NOMO-1 (cell line): ENCODE results near the gene ADAMTSL3.

ENCODE experiments used
- DNase-seq, 2 experiments: peaks; one replicate each; lab custom pipeline; 2025; ENCODE audit not compliant: unreplicated experiment in 2 of 2; lab: John Stamatoyannopoulos, UW

The ADAMTSL3 gene

GRCh38 chr15:83866692-83867091 is 212.8 kb downstream of the ADAMTSL3 start:
- DNase-seq: no peak

DNA sequence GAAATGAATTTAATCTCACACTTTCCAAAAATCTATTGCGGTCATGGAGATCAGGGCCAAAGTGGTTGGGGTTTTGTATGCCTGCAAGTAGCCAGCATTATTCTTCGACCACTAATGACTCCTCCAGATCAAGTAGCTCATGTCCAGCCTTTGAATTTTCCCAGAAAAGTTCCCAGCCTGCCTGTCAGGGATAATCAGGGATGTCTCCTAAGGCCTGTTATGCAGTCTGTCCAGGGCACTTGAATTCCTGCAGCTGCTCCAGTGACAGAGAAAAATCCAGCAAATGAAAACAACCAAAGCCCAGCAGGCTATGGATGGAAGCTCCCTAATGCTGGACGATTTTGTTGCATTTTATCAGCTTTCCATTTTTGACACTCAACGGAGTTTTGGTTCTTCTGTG is 215.4 kb downstream of the ADAMTSL3 start:
- DNase-seq: no peak

DNA sequence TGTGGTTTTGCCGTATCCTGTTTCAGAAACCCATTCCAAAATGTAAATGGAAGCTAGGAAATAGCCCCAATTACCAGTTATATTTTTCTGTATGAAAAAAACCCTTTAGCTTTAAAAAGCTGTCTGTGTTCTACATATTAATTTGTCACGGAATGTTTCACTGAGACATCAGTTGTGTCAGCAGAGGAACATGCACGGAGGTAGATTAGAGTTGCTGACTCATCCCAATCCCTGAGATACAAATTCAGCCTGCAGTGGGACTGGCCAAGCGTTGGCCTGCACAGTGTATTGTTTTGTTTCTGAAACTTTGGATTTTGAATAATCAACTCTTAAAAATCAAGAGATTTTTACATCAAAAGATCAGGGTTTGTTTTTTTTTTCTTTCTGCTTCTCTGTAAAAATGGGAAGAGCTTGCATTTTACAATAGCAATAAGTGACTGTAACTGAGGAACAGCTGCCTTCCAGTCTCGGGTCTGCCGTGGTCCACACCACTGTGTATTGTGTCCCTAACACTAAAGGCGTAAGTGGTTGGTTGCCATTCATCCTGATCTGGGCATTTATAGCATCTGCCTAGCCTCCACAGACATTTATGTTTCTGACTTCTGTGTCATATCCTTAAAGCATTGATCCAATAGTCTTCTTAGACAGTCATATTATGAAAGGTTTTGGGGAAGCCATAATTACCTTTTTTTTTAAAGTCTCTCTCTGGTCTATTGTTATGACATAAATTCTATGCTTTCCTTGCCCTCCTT is 218.1 kb downstream of the ADAMTSL3 start:
- no peak for DNase-seq

- no peak for DNase-seq
Observed at GRCh38 chr15:83873966-83874365, 220.0 kb downstream of the ADAMTSL3 start.

DNA sequence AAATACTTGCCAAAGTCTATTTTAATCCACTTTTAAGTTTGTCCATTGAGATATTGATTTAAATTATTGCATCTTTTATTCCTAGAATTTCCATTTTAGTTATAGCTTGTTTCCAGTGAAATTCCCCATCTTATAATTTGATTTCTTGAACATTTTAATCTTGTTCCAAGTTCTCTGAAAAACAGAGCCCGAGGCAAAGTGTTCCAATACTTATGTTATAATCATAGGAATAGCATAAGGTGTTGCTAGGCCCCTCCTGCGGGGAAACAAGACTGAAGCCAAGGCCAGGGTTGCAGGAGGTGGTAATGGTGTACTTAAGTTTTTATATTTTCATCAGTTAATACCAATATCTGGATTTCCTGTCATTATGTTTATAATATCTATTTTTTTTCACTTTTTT is 226.6 kb downstream of the ADAMTSL3 start:
- no peak for DNase-seq

DNA sequence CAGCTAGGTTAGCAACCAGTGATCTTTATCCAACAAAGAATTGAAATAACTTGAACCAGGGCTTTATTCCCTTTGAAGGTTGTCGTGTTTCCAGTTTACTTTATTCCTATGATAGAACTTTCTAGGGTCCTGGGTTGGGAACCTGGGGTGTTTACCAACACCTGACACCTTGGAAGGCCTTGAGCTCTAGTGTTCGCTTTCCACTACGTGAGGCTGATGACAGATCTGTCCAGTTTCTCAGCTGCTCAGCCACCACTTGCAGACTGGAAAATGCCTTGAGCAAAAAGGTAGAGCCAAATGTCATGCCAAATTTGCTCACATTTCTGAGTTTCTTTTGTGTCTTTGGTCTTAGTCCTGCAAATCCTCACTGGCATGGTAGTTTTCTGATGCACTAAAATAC is 227.2 kb downstream of the ADAMTSL3 start:
- DNase-seq: no peak

- no peak for DNase-seq
Observed at GRCh38 chr15:83886321-83886720, 232.4 kb downstream of the ADAMTSL3 start.

DNA sequence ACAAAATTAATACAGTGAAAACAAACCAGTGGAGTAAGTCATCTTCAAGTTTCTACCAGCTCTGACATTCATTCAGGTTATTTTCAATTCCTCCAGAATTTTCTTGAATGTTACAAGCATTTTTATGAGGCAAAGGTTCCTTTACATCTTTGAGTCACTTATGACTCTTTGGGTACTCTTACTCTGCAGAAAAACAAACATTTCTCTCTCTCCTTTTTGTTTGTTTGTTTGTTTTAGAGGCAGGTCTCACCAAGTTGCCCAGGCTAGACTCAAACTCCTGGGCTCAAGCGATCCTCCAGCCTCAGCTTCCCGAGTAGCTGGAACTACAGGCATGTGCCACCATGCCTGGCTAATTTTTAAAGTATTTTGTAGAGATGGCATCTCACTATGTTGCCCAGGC is 233.5 kb downstream of the ADAMTSL3 start:
- no peak for DNase-seq

GRCh38 chr15:83887961-83888360 is 234.0 kb downstream of the ADAMTSL3 start:
- no peak for DNase-seq

DNA sequence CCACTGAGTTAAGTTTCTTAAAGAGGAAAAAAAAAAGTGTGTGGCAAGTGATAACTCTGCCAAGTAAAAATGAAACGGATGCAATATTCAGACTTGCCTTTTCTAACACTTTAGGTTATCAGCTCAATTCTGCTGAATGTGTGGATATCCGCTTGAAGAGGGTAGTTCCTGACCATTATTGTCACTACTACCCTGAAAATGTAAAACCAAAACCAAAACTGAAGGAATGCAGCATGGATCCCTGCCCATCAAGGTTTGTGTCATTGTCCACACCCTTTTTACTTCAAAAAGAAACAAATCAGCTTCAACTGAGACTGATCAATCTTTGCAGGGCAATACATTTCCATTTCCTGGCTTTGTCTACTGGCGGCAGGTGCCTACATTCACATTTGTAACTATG is 236.1 kb downstream of the ADAMTSL3 start:
- no peak for DNase-seq

- DNase-seq: no peak
Observed at GRCh38 chr15:83890587-83890986, 236.7 kb downstream of the ADAMTSL3 start.

- DNase-seq: no peak
Observed at GRCh38 chr15:83892498-83892897, 238.6 kb downstream of the ADAMTSL3 start.

DNA sequence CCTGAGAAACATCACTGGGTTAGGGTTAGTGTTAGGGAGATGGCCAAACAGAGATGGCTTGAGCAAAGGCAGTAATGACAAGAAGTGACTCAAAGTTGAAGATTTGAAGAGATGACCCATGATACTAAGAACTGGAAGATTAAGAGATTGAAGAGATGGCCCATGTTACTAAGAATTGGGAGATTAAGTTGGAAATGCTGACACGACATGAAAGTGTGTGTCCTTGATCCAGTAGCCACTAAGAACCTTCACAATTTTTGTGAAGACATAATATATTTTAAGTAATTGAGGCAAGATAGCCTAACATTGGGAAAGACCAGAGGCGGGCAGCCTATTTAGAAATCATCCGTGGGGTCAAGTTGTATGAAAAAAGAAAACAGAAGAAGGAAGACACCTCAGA is 239.4 kb downstream of the ADAMTSL3 start:
- DNase-seq: no peak

DNA sequence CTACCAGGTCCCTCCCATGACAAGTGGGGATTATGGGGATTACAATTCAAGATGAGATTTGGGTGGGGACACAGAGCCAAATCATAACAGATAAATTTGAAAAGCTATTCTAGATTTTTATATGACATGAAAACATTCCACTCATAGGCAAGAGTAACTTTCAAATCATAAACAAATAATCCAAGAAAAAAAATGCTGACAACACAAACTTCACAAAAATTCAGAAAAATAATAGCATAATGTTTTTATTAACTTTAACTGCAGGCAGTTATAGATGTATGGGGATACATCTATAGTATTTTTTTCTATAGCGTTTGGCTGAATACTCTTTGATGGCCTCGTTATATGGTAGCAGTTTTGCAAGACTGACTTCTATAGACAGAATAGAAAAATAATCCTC is 243.1 kb downstream of the ADAMTSL3 start:
- no peak for DNase-seq

DNA sequence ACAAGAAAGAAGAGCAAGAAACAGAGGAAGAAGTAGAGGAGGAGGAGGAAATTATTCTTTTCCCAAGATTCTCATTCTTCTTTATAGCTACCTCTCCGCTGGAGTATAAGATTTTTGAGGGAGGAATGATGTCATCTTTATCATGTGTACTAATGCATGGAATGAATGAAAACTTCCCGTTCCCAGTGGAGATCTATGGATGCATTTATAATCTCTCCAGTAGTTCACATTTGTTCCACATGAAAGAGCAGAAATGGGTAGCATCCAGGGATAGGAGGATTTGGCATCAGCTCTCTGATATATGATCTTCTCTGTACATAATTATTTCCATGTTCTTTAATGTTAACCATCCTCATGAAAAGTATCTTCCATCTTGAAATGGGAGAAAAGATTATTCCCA is 244.4 kb downstream of the ADAMTSL3 start:
- no peak for DNase-seq

GRCh38 chr15:83899670-83900069 is 245.7 kb downstream of the ADAMTSL3 start:
- no peak for DNase-seq

DNA sequence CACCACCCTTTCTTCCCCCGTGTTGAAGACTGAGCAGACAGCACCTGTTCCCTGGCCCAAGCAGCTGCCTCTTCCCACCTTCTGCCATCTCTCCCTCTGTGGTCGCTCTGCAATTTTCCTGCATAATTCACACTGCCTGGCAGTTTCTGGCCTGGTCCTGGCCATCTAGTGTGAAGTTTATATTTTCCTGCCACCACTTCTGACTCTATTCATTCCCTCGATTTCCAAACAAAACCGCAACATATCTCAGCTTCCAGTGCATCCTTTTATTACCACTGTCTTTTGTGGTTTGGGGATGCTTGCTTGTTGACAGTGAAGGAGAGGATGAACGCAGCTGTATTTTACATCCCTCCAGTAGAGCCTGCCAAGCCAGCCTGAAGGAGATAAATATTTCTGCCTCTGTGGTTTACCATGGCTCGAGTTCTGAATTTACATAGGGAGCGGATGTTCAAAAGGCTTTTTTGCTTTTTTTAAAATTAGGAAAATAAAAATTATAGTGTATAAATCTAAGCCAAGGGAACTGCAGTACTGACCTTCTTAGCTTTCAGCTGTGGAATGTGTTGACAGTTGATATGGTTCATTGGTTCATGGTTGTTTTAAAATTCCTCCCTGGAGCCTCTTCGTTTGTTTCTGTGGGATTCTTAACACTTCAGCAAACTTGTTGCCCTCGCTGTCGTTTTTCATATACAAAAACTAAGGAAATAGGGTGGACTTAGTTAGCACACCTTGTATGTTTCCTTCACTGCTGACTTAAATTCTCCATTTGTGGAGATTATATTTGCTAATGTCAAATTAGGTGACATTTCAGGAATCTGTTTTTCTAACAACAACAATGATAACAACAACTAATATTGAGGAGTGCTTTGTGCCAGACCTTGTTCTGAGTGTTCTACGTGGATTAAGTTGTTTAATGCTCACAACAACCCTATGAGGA is 250.5 kb downstream of the ADAMTSL3 start:
- DNase-seq: no peak

DNA sequence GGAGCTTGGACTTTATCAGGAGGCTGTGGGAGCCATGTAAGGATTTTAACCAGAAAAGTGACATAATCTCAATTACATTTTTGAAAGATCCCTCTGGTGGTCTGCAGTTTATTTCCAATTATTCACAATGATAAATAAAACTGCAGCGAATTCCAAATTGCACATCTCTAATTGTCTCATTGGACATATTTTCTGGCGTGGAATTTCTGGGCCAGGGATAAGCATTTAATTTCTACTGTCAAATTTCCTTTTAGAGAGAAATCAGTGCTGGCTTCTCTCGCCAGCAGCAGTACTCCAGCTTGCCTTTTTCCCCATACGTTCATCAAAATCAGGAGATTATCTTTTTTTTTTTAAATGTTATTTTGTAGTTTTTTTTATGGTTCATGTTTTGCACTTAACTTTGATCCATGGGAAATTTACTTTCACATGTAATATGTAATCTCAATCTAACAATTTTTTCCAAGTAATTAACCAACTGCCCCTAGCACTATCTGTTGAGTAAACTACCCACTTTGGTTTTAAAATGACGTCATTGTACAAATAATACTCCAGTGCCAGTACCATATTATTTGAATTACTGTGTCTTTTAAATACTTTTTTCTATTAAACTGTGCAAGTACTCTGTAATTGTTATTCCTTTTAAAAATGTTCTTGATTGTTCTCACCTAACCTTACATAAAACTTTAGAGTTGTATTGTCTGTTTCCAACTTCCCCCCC is 251.8 kb downstream of the ADAMTSL3 start:
- DNase-seq: no peak

DNA sequence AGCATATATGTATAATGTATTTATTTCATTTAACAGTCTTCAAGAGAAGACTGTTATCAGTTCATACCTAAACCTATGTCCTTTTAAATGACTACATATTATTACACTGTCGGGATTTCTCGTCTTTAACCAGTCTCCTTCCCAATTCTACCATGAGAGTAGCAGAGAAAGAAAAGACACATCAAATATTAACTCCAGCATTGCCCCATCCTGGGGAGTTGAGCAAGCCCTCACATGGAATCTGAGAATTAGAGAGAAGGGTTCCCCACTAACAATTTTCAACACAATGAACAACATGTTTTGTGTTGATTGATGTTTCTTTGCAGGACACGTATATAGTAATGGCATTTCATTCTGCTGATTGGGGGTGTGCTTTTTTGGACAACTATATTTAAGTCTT is 257.4 kb downstream of the ADAMTSL3 start:
- DNase-seq: no peak

GRCh38 chr15:83912343-83912742 is 258.4 kb downstream of the ADAMTSL3 start:
- no peak for DNase-seq

- DNase-seq: no peak
Observed at GRCh38 chr15:83913034-83913632, 259.2 kb downstream of the ADAMTSL3 start.
